Stimulated activated naive CD8-positive, alpha-beta T cell treated with anti-CD3 and anti-CD28 coated beads, Interleukin-15, amount 100 ng/mL, for 72 hours (primary cell): ENCODE data around the gene DNAJC19.

ENCODE experiments used
- ATAC-seq: fragments of 150-1000 bp; cut with Tn5 transposase; 2 replicates; pipeline ENCODE4 v1.10.0; 2021; ENCODE audit warnings: mild to moderate bottlenecking, moderate library complexity
- DNase-seq, 2 donors: peaks; one replicate each; pipeline ENCODE4 v3.0.0; 2021 to 2022
- H3K27ac Mint-ChIP-seq, 2 donors: one replicate each; pipeline ENCODE4 v1.8.0; 2022; ENCODE audit warnings: mild to moderate bottlenecking in 2 of 2, mixed read lengths in 2 of 2, moderate library complexity in 2 of 2
- H3K27me3 Mint-ChIP-seq: one replicate; pipeline ENCODE4 v1.8.0; 2022; ENCODE audit warnings: mixed read lengths
- H3K4me1 Mint-ChIP-seq: one replicate; pipeline ENCODE4 v1.8.0; 2022; ENCODE audit warnings: mild to moderate bottlenecking, mixed read lengths
- H3K4me3 Mint-ChIP-seq, 2 donors: one replicate each; pipeline ENCODE4 v1.8.0; 2022; ENCODE audit warnings: mild to moderate bottlenecking in 2 of 2, mixed read lengths in 2 of 2, moderate library complexity in 1 of 2
- H3K9me3 Mint-ChIP-seq, 2 donors: one replicate each; pipeline ENCODE4 v1.8.0; 2022; ENCODE audit warnings: mixed read lengths in 2 of 2

Gene DNAJC19

GRCh38 chr3:180980611-180981010, 8.9 kb downstream of the DNAJC19 start:
- H3K4me3 Mint-ChIP-seq, result no peak overlapping the region
- peak overlapping the region in 1 of 2 donors; percentile 5 for H3K27ac Mint-ChIP-seq
- no peak for DNase-seq
- no peaks in the 10 kb centered on the region for H3K27me3 Mint-ChIP-seq
- H3K9me3 Mint-ChIP-seq, result no peaks in the 10 kb centered on the region
- ATAC-seq, result peak; percentile 71
- no peaks in the 10 kb centered on the region for H3K4me1 Mint-ChIP-seq

- no peaks in the 10 kb centered on the region for H3K27me3 Mint-ChIP-seq
- H3K4me3 Mint-ChIP-seq, result no peak overlapping the region
- DNase-seq, result no peak
- H3K9me3 Mint-ChIP-seq, result no peaks in the 10 kb centered on the region
- no peaks in the 10 kb centered on the region for H3K4me1 Mint-ChIP-seq
- ATAC-seq, result no peak
- H3K27ac Mint-ChIP-seq, result no peak overlapping the region
These were observed 9.6 kb downstream of the DNAJC19 start for GRCh38 chr3:180979961-180980360.

GRCh38 chr3:180977498-180977897, 12.0 kb downstream of the DNAJC19 start:
- no peak overlapping the region for H3K27ac Mint-ChIP-seq
- ATAC-seq, result no peak
- no peaks in the 10 kb centered on the region for H3K9me3 Mint-ChIP-seq
- H3K27me3 Mint-ChIP-seq, result no peaks in the 10 kb centered on the region
- no peaks in the 10 kb centered on the region for H3K4me1 Mint-ChIP-seq
- no peak overlapping the region for H3K4me3 Mint-ChIP-seq
- DNase-seq, result no peak

- ATAC-seq, result peak; percentile 76
- peak in 1 of 2 donors; percentile 19 for DNase-seq
- no peaks in the 10 kb centered on the region for H3K27me3 Mint-ChIP-seq
- H3K27ac Mint-ChIP-seq, result peak overlapping the region in 1 of 2 donors; percentile 42
- H3K9me3 Mint-ChIP-seq, result no peaks in the 10 kb centered on the region
- peak overlapping the region in 1 of 2 donors; percentile 21 for H3K4me3 Mint-ChIP-seq
- no peaks in the 10 kb centered on the region for H3K4me1 Mint-ChIP-seq
These were observed 15.2 kb downstream of the DNAJC19 start for GRCh38 chr3:180974286-180974685.

GRCh38 chr3:180973543-180973942, 16.0 kb downstream of the DNAJC19 start:
- H3K27ac Mint-ChIP-seq, result peak overlapping the region in 1 of 2 donors; percentile 76
- no peak for DNase-seq
- no peaks in the 10 kb centered on the region for H3K9me3 Mint-ChIP-seq
- peak; percentile 73 for ATAC-seq
- H3K4me1 Mint-ChIP-seq, result no peaks in the 10 kb centered on the region
- H3K4me3 Mint-ChIP-seq, result no peak overlapping the region
- H3K27me3 Mint-ChIP-seq, result no peaks in the 10 kb centered on the region

GRCh38 chr3:180970931-180971330, 18.6 kb downstream of the DNAJC19 start:
- Mint-ChIP-seq H3K4me3 (no peak overlapping the region), H3K27ac (no peak overlapping the region), H3K9me3 (no peaks in the 10 kb centered on the region), H3K4me1 (no peaks in the 10 kb centered on the region), H3K27me3 (no peaks in the 10 kb centered on the region)
- ATAC-seq, result no peak
- DNase-seq, result no peak

- Mint-ChIP-seq H3K4me1 (peaks cover 21% of the 10 kb centered on the region), H3K4me3 (no peak overlapping the region), H3K9me3 (no peaks in the 10 kb centered on the region), H3K27me3 (no peaks in the 10 kb centered on the region), H3K27ac (no peak overlapping the region)
- no peak for ATAC-seq
- no peak for DNase-seq
These were observed 27.0 kb downstream of the DNAJC19 start for GRCh38 chr3:180962530-180962929.

GRCh38 chr3:180961552-180961951, 28.0 kb downstream of the DNAJC19 start:
- ATAC-seq, result no peak
- Mint-ChIP-seq H3K27me3 (no peaks in the 10 kb centered on the region), H3K4me3 (no peak overlapping the region), H3K9me3 (no peaks in the 10 kb centered on the region), H3K4me1 (peaks cover 22% of the 10 kb centered on the region), H3K27ac (no peak overlapping the region)
- no peak for DNase-seq

GRCh38 chr3:180961087-180961486, 28.4 kb downstream of the DNAJC19 start:
- no peaks in the 10 kb centered on the region for H3K27me3 Mint-ChIP-seq
- H3K27ac Mint-ChIP-seq, result no peak overlapping the region
- no peak for DNase-seq
- H3K4me3 Mint-ChIP-seq, result no peak overlapping the region
- H3K4me1 Mint-ChIP-seq, result peaks cover 22% of the 10 kb centered on the region
- H3K9me3 Mint-ChIP-seq, result no peaks in the 10 kb centered on the region
- no peak for ATAC-seq

GRCh38 chr3:180959691-180960090, 29.8 kb downstream of the DNAJC19 start:
- ATAC-seq (peak; percentile 98), DNase-seq (no peak)
- no peaks in the 10 kb centered on the region for H3K27me3 Mint-ChIP-seq
- peaks cover 22% of the 10 kb centered on the region for H3K4me1 Mint-ChIP-seq
- peak overlapping the region in 1 of 2 donors; percentile 73 for H3K4me3 Mint-ChIP-seq
- peak overlapping the region in 1 of 2 donors; percentile 84 for H3K27ac Mint-ChIP-seq
- H3K9me3 Mint-ChIP-seq, result no peaks in the 10 kb centered on the region

GRCh38 chr3:180947761-180948390, 41.7 kb downstream of the DNAJC19 start:
- Mint-ChIP-seq H3K9me3 (no peaks in the 10 kb centered on the region), H3K4me3 (no peak overlapping the region), H3K4me1 (peaks cover 15% of the 10 kb centered on the region), H3K27me3 (no peaks in the 10 kb centered on the region), H3K27ac (peak overlapping the region; percentile 77 to 97)
- peak in 1 of 2 donors; percentile 20 for DNase-seq
- ATAC-seq, result peak; percentile 56

GRCh38 chr3:180940826-180941225, 48.7 kb downstream of the DNAJC19 start:
- no peaks in the 10 kb centered on the region for H3K9me3 Mint-ChIP-seq
- H3K4me1 Mint-ChIP-seq, result no peaks in the 10 kb centered on the region
- ATAC-seq (no peak), DNase-seq (no peak)
- no peak overlapping the region for H3K4me3 Mint-ChIP-seq
- no peak overlapping the region for H3K27ac Mint-ChIP-seq
- no peaks in the 10 kb centered on the region for H3K27me3 Mint-ChIP-seq

GRCh38 chr3:180934638-180935037, 54.9 kb downstream of the DNAJC19 start:
- DNase-seq, result no peak

More at GRCh38 chr3:180934638-180935037, 54.9 kb downstream of the DNAJC19 start:
- H3K4me3 Mint-ChIP-seq, result no peak overlapping the region
- H3K4me1 Mint-ChIP-seq, result peaks cover 29% of the 10 kb centered on the region
- H3K27me3 Mint-ChIP-seq, result no peaks in the 10 kb centered on the region
- no peak for ATAC-seq
- H3K27ac Mint-ChIP-seq, result no peak overlapping the region
- H3K9me3 Mint-ChIP-seq, result no peaks in the 10 kb centered on the region
